Fibroblast of lung (primary cell): ENCODE measurements around the gene MYO18A.

Experiments
- CTCF ChIP-seq, 2 donors: IDR thresholded peaks in 1 of 2; conservative IDR thresholded peaks in 1 of 2; 1 replicate in 1 of 2; 2 replicates in 1 of 2; pipeline ENCODE4 v1.5.1; 2011 to 2012; ENCODE audit warnings: low read length in 2 of 2, control low read depth in 1 of 2, inconsistent platforms in 1 of 2, low read depth in 1 of 2, mild to moderate bottlenecking in 1 of 2
- EZH2 ChIP-seq: IDR thresholded peaks from 2 replicates; pipeline ENCODE4 v1.5.1; 2012; ENCODE audit warnings: low read length, control low read depth, mild to moderate bottlenecking; ENCODE audit errors: missing control alignments

GRCh38 chr17:29031488-29031887 lies 148.7 kb downstream of the MYO18A start:
- TF ChIP-seq CTCF (conservative IDR thresholded peaks at IDR 0.05 in 1 of 2, IDR thresholded peaks at IDR 0.05 in 1 of 2; ENCODE audit: low read depth in 1 of 2, low read length in 2 of 2) (no peak), EZH2 (no peak)
